ENCODE results near the gene INTS6. TPM values are rescaled to one million over a fixed set of nuclear protein-coding genes. Genes with fewer than 3 reads are reported as not detected.

Gene INTS6
- total and polyA plus RNA-seq, 8 donors: 10.7 to 200 (median 13.7) TPM

DNA sequence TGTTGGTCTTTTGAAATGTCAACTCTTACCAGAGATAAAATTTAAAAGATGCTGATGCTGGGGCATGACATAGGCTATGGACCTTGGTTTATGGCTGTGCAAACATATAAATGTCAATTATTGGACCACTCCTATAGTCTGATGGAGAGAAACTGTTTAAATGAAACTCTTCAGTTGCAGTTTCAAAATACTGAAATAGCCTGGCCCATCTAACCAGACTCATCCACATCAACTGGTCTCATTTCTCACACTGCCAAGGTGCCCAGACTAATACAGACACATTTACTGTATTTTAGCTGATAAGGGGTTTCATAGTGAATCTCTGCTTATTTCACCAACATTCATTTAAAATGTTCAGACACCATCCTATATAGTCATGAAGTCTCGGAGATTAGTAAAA is 93.5 kb downstream of the INTS6 start:
- WGBS, 5 donors: 79 to 98% (median 95%) methylated on average over 1 of the region's 1 CpG
- no peak for DNase-seq
- TF ChIP-seq POLR2AphosphoS5 (IDR thresholded peaks at IDR 0.05) (no peak), POLR2A (IDR thresholded peaks at IDR 0.05) (no peak)
- Histone ChIP-seq H3K9me3 (no peaks in the 10 kb centered on the region), H3K27ac (no peak overlapping the region), H3K27me3 (no peaks in the 10 kb centered on the region), H3K4me1 (peaks cover 0 to 6% (median 0%) of the 10 kb centered on the region in 4 donors), H3K36me3 (peaks cover 1 to 28% (median 18%) of the 10 kb centered on the region in 4 donors), H3K4me3 (no peak overlapping the region)
- intact Hi-C loops (cut with DNase I; ENCODE audit: low total_unique reads): no loop called here

GRCh38 chr13:51357928-51358595 is 94.8 kb downstream of the INTS6 start:
- no peak for TF ChIP-seq POLR2A (IDR thresholded peaks at IDR 0.05)
- TF ChIP-seq, protein P1, sequence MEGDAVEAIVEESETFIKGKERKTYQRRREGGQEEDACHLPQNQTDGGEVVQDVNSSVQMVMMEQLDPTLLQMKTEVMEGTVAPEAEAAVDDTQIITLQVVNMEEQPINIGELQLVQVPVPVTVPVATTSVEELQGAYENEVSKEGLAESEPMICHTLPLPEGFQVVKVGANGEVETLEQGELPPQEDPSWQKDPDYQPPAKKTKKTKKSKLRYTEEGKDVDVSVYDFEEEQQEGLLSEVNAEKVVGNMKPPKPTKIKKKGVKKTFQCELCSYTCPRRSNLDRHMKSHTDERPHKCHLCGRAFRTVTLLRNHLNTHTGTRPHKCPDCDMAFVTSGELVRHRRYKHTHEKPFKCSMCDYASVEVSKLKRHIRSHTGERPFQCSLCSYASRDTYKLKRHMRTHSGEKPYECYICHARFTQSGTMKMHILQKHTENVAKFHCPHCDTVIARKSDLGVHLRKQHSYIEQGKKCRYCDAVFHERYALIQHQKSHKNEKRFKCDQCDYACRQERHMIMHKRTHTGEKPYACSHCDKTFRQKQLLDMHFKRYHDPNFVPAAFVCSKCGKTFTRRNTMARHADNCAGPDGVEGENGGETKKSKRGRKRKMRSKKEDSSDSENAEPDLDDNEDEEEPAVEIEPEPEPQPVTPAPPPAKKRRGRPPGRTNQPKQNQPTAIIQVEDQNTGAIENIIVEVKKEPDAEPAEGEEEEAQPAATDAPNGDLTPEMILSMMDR (IDR thresholded peaks at IDR 0.05): no peak
- no peak for TF ChIP-seq EP300 (IDR thresholded peaks at IDR 0.05)
- no peak for TF ChIP-seq POLR2AphosphoS5 (IDR thresholded peaks at IDR 0.05)
- intact Hi-C loops (cut with DNase I; ENCODE audit: low total_unique reads): no loop called here
- WGBS, 5 donors: 64 to 69% (median 68%) methylated on average over 5 of the region's 5 CpGs
- Histone ChIP-seq H3K4me3 (no peak overlapping the region), H3K4me1 (peaks cover 0 to 6% (median 0%) of the 10 kb centered on the region in 4 donors), H3K27me3 (no peaks in the 10 kb centered on the region), H3K27ac (no peak overlapping the region), H3K9me3 (no peaks in the 10 kb centered on the region), H3K36me3 (peaks cover 0 to 19% (median 9%) of the 10 kb centered on the region in 4 donors)
- no peak for DNase-seq

- Histone ChIP-seq H3K27me3 (no peaks in the 10 kb centered on the region), H3K27ac (no peak overlapping the region), H3K9me3 (no peaks in the 10 kb centered on the region), H3K4me3 (no peak overlapping the region), H3K36me3 (peaks cover 0 to 4% (median 0%) of the 10 kb centered on the region in 4 donors), H3K4me1 (peaks cover 0 to 6% (median 0%) of the 10 kb centered on the region in 4 donors)
- TF ChIP-seq EP300 (IDR thresholded peaks at IDR 0.05) (no peak), POLR2A (IDR thresholded peaks at IDR 0.05) (no peak), POLR2AphosphoS5 (IDR thresholded peaks at IDR 0.05) (no peak)
- TF ChIP-seq, protein P1 (IDR thresholded peaks at IDR 0.05): no peak
- 30 to 56% (median 39%) methylated on average over 2 of the region's 2 CpGs for WGBS, 5 donors
- intact Hi-C loops (cut with DNase I; ENCODE audit: low total_unique reads): no loop called here
- DNase-seq: no peak
Measured at GRCh38 chr13:51355217-51355616, 97.6 kb downstream of the INTS6 start.

DNA sequence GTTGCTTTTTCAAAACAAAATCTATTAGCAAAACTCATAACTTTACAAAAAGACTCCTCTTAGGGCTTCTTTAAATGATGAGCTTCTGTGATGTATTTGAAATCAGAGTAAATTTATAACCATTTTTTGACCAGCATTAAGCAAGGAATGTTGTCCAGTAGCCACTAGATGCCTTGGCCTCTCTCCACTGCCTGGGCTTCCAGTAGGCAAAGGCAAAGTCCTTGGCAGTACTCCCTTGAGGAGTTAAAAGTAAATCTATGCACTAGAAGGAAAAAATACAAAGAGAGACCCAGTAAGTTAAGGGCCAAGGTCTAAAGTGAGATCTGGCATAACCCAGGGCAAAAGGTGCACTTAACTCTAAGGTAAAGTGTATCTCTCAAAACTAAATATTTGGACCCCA is 103.8 kb downstream of the INTS6 start:
- H3K4me3 ChIP-seq: no peak overlapping the region
- intact Hi-C loops (cut with DNase I; ENCODE audit: low total_unique reads): no loop called here
- H3K36me3 ChIP-seq: no peaks in the 10 kb centered on the region
- H3K4me1 ChIP-seq: no peaks in the 10 kb centered on the region
- no peaks in the 10 kb centered on the region for H3K9me3 ChIP-seq
- TF ChIP-seq POLR2AphosphoS5 (IDR thresholded peaks at IDR 0.05) (no peak), POLR2A (IDR thresholded peaks at IDR 0.05) (no peak)
- TF ChIP-seq, protein P1 (IDR thresholded peaks at IDR 0.05): no peak
- no peaks in the 10 kb centered on the region for H3K27me3 ChIP-seq
- no peak for DNase-seq
- no peak overlapping the region for H3K27ac ChIP-seq
